Peyer's patch (tissue), 4 donors: ENCODE results near the gene RNPEP. TPM values are rescaled to one million over a fixed set of nuclear protein-coding genes. Genes with fewer than 3 reads are reported as not detected.

Source experiments
- small RNA-seq, 2 donors: library from RNA; depleted of rRNA; stranded (forward); fragments of <200 nt; gene quantifications; one replicate each; pipeline ENCODE3, GENCODE V24; 2016
- total RNA-seq, 4 donors: library from RNA; depleted of rRNA; stranded (reverse); fragments of >200 nt; gene quantifications; one replicate each; pipeline ENCODE4 v1.1.0, GENCODE V29; 2016

The RNPEP gene
- total RNA-seq, 4 donors from 2014 or later = 165 to 257 (median 204) TPM

Small RNA genes lying within 50 kb of the gene (small RNA-seq; reads per million reads assigned to genes)
- gene AL691482.1 (0 reads per million in 2 donors), gene AL691482.2 (0 reads per million in 2 donors), gene MIR6740 (0 to 0.19 reads per million in 2 donors), gene RF00156 (0 reads per million in 2 donors)

Other genes with a start within 250 kb of the RNPEP start
- 10 to 100 TPM in 3 of 4 donors, 1 to 10 TPM in 1; 9.6 to 23.1 (median 13.4) TPM for gene IPO9, start 153.5 kb upstream of the RNPEP start, total RNA-seq
- 10 to 100 TPM in 1 of 4 donors, 1 to 10 TPM in 3; 2.9 to 10.7 (median 4.8) TPM for gene SHISA4, start 93.8 kb upstream of the RNPEP start, total RNA-seq
- 10 to 100 TPM in 3 of 4 donors, 1 to 10 TPM in 1; 10.0 to 70.1 (median 32.6) TPM for gene LMOD1, start 36.1 kb upstream of the RNPEP start, total RNA-seq
- gene TIMM17A, start 27.1 kb upstream of the RNPEP start, total RNA-seq = 10 to 100 TPM; 20.6 to 31.0 (median 21.6) TPM
- gene ELF3, start 27.9 kb downstream of the RNPEP start, total RNA-seq = 100 to 1,000 TPM; 497 to 741 (median 654) TPM
- under 1 TPM in 3 of 4 donors, not detected in 1; 0.18 to 0.95 (median 0.27) TPM for gene GPR37L1, start 140.3 kb downstream of the RNPEP start, total RNA-seq
- 10 to 100 TPM; 25.7 to 37.1 (median 36.0) TPM for gene ARL8A, start 162.1 kb downstream of the RNPEP start, total RNA-seq
- gene PTPN7, start 178.0 kb downstream of the RNPEP start, total RNA-seq = 10 to 100 TPM in 2 of 4 donors, 1 to 10 TPM in 2; 4.7 to 48.7 (median 7.6) TPM
- gene LGR6, start 211.2 kb downstream of the RNPEP start, total RNA-seq = 1 to 10 TPM in 3 of 4 donors, under 1 TPM in 1; 0.53 to 3.3 (median 2.3) TPM